T follicular helper cell (primary cell): Measurements from ENCODE around the gene PHGDH.

Experiments used
- DNase-seq: peaks from one replicate; pipeline ENCODE4 v3.0.0-alpha.2; 2020; ENCODE audit warnings: low read depth

Gene PHGDH

DNA sequence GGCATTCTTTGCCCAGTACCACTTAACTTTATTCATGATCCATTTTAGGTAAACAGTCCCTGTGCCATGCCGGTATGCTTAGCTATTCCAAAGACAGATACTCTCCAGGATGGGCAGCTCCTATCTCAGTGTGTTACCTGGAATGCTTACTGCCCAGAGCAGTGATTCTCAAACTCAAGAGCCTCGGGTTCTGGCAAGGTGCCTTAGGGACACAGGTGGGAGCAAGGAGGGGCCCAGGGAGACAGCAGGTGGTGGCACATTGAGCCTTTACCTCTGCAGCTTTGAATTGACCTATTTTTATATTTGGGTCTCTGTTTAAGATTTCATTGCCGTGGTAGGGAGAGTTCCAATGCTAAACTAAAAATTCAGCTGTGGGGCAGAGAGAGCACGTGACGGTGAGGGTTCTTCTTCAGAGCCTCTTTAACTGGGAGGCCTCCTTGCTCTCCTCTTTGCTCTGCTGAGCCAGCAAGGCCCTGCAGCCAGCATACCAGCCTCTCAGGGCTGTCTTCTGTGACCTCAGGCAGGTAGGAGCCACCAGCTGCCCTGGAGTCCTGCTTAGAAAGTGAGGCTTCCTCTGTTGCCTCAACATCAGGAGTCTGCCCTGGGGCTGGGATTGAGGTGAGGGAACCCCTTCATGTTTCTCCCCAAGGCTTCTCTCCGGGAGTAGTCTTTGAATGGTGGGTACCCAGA is 20.2 kb downstream of the PHGDH start:
- DNase-seq: no peak

DNA sequence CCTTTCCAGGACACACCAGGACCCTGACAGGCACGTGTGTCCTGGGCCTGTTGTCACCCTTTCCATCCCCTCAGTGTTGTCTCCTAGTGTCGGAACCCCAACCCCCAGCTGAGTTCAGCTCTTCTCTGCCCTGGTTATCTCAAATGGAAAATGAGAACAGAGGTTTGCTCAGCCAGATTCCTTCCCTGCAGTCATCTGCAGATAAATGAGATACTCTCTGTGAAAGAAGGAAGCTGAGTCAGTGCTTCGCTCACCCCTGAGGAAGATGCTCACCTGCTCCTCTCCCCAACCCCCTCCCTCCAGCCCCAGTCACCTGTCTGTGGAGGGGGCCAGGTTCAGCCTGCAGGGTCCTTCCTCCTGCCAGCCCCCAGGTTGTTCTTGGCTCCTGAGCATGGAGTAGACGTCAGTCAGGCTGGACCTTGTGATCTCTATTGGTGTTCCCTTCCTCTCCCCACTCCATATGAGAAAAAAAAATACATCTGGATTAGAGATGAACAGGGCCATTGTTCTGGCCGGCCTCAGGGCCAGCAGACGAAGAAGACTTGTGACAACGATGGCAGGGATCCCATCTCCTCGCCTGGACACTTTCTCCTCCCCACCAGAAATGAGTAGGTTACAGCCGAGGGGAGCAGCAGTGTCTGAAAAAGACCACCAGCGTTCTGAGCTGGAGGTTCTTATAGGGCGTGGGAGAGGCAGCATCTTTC is 20.9 kb downstream of the PHGDH start:
- no peak for DNase-seq

DNA sequence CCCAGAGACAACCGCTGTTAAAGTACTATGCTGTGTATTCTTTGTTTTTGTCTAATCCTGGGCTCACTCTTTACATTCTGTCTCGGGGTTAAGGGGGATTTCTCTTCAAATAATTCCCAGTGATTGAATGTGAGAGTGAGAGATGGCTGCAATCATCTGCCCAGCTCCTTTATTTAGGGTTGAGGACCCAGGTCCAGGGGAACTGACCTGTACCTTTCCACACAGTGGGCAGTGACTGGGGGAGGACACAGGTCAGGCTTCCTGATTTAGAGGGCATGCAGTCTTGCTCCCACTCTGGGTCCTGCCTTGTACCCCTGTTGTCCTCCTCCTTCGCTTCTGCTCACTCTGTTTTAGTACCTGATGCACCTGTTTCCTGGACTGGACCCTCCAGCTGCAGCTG is 22.0 kb downstream of the PHGDH start:
- DNase-seq: no peak

DNA sequence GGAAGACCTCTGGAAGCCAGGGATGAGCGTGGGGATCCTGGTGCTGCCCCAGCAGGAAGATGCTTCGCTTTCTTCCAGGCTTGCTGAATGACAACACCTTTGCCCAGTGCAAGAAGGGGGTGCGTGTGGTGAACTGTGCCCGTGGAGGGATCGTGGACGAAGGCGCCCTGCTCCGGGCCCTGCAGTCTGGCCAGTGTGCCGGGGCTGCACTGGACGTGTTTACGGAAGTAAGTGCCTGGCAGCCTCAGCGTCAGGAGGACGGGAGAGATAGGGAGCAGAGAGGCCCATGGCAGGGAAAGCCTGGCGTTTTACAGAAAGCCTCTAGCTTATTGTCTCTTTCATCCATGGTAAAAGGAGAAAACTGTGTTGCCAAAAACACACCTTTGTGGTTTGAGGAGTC is 23.5 kb downstream of the PHGDH start:
- DNase-seq: no peak

DNA sequence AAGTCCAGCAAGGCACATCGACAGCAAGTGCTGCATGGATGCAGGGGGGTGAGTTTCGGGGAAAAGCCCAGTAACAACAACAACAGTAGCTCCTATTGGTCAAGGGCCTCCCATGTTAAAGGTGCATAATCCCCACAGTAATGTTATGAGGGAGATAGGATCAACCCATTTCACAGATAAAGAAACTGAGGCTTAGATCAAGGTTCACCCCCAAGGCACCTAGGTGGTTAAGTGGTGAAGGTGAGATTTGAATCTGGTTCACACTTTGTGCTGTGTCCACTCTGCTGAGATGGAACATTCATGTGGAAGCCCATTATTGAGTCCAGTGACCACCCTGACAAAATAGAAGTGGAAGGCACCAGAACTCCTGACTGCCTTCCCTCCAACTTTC is 24.9 kb downstream of the PHGDH start:
- no peak for DNase-seq

DNA sequence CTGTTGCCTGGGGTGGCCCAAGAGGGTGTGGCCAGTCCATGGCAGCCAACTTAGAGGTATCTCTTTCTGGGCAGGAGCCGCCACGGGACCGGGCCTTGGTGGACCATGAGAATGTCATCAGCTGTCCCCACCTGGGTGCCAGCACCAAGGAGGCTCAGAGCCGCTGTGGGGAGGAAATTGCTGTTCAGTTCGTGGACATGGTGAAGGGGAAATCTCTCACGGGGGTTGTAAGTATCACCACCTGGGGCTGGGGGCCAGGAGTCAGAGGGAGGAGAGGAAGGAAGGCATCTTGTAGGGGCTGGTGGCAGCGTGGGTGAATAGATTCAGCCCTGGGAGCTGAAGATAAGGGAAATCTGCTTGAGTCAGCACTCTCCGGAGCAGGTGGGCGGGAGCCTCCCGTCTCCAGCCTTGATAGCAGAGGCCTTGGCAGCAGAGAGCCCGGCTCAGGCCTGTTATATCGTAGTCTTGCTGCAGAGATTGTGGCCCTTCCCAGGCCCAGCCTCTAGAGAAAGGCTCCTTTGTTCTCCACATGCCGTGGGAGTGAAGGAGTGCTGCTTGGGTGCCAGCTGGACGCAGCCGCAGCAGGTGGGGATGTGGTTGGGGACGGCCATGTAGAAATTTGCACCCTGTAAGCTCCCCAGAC is 25.4 kb downstream of the PHGDH start:
- no peak for DNase-seq

DNA sequence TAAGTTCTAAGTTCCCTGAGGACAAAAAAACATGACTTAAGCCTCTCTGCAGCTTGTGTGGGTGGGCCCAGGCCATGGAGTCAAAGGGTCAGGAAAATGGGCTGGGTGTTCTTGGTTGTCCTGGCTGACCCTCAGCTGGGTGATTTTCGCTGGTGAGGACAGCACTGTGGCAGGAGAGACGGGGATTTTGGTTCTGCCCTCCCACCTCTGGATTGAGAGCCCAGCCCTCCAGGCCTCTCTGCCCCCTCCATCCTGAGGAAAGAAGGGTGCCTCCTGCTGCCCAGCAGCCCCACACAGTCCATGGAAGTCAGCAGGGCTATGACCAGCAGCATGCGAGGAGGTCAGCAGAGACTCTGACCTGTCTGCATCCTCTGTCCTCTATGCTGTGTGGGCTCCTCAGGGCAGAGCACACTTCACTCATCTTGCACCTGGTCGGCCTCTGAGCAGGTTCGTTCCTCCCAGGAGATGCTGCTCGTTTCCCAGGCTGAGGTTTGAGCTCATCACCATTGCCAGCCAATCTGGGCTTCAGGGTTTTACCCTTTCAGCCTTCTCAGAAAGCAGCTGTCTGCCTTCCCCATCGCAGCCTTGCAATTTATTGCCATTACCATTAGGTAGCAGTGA is 26.5 kb downstream of the PHGDH start:
- no peak for DNase-seq

DNA sequence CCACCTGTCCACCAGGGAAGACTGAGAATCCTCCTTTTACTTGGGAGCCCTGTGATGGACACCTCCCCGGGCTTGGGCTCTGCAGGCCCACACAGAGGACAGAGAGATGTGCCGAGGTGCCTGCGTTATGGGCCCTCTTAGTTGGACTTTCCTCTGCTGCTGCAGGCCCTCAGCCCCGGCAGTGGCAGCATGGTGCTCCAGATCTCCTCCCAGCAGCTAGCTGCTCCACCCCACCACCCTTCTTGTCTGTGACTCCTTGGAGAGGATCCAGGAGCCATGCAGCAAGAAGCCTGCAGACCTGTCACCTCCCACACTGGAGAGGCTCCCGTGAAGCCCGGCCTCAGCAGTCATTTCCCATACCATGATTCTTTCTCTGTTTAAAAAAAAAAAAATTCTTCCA is 27.4 kb downstream of the PHGDH start:
- no peak for DNase-seq

DNA sequence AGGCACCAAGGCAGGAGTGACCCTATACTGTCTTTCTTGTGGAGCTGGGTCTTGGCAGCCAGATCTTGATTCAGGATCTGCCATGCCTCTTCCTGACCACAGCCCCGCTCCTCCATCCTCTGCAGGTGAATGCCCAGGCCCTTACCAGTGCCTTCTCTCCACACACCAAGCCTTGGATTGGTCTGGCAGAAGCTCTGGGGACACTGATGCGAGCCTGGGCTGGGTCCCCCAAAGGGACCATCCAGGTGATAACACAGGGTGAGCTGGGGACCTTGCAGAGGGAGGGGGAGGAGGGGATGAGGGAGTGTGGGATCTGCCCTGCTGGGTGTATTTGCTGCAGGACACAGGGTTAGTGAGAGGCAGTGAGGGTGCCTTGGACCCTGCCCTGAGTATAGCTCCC is 28.5 kb downstream of the PHGDH start:
- DNase-seq: no peak

DNA sequence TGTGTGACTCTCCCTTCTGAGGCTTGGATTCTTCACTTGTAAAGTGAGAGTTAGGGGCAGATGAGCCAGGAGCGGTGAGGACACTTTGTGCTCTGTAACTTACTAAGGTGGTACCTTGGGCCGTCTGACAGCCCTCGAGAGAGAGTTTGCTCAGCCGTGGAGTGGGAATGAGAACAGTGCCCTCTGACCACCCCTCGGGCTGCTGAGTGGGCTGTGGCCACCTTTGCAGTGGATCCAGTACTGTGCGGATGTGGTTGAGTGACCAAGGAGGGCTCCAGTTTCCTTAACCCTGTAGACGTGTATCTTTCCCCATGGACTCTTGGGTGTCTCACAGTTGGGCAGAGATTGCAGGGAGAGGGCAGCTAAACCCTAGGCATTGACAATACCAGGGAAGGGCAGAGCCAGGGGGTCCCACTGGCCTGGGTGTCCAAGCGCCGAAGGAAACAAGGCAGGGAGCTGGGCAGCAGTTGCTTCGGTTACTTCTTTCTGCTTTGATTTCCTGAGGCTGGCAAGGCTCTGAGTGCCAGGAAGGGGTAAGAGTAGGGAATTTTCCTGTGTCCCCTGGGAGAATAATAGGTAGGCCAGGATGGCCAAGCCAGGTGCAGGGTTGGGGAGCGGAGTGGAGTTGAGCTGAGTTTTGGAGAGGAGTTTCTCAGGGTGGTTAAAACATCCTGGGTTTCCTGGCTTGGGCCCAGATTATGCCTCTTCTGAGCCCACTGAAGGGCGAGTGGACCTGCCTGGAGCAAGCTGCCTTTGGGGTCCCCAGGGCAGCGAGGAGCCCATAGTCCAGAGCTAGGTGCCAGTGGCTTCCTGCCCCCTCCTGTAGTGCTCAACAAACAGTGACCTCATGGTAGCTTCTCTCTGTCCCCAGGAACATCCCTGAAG is 29.4 kb downstream of the PHGDH start:
- DNase-seq: no peak

DNA sequence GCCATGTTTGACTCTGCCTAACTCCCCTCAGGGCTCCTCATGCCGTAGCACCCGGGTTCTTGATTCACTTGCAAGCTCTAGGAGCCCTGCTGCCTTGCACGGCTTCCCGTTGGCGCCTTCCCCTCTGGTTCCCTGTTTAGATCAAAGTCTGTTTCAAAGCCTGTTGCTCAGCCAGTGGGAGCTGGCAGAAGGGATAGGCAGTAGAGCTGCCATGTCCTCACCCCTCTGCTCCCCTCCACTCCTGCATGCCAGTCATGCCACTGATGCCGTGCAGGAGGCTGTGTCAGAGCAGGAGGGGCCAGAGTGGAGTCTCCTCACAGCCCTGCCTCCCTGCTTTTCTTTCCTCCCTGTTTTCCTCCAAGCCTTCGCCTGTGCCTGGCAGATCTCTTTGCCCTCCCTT is 30.5 kb downstream of the PHGDH start:
- DNase-seq: no peak

DNA sequence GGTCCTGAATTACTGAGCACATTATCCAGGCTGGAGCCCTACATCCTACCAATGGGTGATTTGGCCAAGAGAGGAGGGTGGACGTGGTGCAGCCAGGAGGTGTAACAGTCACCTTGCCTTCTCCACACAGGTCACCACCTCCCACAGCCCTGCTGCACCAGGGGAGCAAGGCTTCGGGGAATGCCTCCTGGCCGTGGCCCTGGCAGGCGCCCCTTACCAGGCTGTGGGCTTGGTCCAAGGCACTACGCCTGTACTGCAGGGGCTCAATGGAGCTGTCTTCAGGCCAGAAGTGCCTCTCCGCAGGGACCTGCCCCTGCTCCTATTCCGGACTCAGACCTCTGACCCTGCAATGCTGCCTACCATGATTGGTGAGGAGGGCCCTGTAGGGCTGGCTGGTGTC is 30.9 kb downstream of the PHGDH start:
- no peak for DNase-seq

DNA sequence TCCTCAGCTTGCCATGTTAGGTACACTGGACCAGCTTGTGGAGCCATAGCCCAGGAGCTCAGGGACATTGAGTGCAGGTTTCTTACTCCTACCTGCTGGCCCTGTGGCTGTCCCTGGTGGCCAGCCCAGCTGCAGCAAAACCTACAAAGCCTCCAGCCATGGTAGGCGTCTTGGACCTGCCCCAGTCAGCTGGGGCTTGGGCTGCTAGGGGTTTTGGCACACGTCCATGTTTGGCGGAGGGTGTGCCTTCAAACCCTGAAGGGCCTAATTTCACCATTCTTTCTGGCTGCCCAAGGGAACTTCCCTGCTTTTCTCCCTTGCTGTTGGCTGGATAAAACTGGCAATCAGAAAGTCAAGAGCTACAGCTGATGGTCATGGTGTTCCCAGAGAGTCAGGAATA is 31.6 kb downstream of the PHGDH start:
- no peak for DNase-seq

DNA sequence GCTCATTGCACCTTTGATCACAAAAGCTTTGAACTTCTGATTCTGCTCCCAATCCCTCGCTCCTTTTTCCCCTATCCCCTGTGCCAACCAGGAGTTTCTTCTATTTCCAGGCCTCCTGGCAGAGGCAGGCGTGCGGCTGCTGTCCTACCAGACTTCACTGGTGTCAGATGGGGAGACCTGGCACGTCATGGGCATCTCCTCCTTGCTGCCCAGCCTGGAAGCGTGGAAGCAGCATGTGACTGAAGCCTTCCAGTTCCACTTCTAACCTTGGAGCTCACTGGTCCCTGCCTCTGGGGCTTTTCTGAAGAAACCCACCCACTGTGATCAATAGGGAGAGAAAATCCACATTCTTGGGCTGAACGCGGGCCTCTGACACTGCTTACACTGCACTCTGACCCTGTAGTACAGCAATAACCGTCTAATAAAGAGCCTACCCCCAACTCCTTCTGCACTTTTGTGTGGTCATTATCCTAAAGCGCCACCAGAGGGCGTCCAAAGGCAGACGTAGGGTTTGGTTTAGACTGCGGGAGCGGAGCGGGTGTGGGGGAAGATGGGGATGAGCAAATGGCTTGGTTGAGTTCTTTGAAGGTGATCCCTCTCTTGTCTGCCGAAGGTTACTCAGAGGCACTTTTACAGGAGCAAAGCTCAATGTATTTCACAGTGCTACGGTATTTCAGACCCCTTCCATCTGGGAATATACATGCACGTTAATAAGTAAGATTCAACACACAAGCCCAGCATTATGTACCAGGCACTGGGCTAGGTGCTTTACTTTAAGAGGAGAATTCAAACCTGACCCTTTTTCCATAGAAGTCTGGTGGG is 32.3 kb downstream of the PHGDH start:
- peak; percentile 11 for DNase-seq

DNA sequence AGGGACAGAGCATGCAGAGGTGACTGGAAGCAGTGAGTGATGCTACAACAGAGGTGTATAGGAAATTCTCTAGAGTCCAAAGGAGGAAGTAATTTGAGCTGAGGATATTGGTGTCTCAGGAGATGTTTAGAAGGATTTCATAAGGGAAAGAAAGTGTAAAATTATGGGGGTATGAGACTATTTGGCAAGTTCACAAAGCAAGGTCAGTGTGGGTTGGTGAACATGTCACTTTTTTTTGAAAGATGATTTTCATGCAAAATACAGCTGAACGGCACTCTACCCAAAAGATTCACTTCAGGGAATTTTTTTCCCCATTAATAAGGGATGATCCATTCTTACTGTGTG is 32.8 kb downstream of the PHGDH start:
- no peak for DNase-seq

DNA sequence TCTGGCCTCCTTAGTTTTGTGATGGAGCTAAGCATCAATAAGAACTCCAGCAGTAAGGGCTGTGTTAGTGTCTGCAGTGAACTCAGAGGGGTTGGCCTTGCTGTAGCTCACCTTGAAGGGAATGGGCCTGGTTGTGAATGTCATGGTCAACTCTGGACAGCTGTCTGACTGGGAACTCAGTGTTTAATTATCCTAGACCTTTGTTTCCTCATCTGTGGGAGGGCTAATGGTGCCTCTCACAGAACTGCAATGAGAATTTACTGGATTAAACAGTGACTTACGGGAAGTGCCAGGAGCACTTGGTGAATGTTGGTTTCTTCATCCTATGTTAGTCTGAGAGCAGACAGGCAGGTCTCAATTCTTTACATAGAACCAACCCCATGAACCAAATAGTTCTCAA is 33.3 kb downstream of the PHGDH start:
- DNase-seq: no peak

DNA sequence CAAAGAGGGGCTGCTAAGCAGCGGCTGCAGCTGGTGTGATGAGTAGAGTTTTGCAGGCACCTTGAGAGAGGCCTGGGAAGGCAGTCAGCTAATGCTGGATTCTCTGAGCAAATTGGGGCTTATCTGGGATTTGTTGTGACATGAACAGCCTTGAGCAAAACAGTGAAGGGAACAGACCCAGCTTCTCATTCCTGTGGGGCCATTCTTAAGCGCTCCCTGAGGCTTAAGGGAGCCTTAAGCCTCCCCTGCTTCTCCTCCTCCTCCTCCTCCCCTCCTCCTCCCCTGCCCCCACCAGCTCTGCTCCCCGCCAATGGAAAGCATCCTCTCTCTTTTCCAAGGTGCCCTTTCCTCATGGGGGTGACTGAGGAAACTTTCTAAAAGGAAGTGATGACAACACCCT is 35.7 kb downstream of the PHGDH start:
- no peak for DNase-seq

DNA sequence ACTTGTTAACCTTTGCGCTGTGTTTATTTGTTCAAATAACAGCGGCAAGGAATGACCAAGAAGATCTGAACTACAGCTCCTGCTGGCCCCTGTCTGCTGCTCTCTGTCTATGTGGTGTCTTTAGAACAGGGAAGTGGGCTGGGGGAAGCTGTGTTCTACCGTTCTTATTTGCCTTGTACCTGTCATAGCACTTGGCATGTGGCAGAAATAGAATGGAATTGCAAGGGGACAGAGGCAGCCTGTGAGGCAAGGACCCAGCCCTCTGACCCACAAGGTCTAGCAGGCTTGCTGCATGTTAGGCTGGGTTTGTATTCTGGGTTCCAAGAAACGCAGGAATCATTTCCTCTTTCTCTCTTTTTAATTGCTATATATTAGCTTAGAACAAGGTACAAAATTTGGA is 36.3 kb downstream of the PHGDH start:
- DNase-seq: no peak

DNA sequence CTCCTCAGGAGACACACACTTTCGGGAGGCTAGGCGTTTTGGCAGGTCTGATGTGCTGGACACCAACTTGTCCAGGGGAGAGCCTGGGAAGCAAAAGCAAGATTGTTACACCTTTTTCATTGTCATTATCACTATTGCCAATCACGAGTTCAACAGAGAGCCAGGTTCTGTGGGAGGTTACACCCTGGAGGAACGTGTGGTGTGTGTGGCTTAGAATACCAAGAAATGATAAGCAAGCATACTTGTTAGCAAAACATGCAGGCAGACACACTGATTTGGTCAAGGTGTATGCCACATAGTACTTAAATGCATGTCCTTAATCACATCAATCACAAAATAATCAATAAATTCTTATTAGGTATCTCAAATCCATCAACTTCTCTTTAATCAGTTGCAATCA is 40.9 kb downstream of the PHGDH start:
- DNase-seq: no peak

DNA sequence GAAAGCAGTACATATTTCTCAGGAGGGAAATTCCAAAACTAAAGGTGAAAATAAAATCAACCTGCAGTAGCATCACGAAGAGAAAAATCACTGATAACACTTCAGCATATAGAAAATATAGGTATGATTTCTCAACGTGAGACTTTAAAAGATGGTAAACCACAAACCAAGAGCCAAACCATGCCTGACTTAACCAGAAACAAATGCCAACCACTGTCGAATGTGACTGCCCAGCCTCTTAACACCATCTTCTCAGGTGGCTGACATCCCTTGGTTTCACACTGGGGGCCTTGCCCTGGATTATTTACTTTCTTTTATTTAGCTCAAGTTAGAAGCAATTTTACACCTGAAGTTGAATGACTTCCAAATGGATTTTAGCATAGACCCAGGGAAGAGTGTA is 46.9 kb downstream of the PHGDH start:
- no peak for DNase-seq

DNA sequence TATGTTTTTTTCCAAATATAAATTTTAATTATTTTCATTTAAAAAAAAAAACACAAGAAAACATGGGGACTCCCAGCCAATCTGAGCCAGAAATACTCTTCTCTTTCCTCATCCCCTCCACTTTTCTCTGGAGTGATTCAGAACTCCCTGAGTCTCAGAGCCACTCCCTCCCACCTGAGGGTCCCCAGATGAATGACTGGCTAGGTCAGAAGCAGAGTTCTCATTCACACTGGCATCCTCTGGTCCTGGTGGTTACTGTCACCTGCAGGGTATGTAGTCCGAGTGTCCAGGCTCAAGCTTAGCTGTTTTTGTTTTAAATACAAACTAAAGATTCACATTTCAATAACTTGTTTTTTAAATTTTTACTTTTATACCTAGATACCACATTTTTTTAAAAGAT is 50.7 kb downstream of the PHGDH start:
- DNase-seq: no peak
